LNCaP clone FGC (cell line): ENCODE results near the gene MESP1.

Experiments
- DNase-seq: peaks from one replicate; pipeline ENCODE4 v3.0.0-alpha.2; 2011; ENCODE audit warnings: low read depth
- H3K4me3 ChIP-seq: 2 replicates; pipeline ENCODE4 v1.5.1; 2011; ENCODE audit warnings: mild to moderate bottlenecking, low read depth, low read length, control low read depth
- TF ChIP-seq, protein P1 (sequence below): IDR thresholded peaks from 2 replicates; pipeline ENCODE4 v1.5.1; 2012; ENCODE audit warnings: mild to moderate bottlenecking; ENCODE audit not compliant: control insufficient read depth, insufficient read depth; ENCODE audit errors: extremely low read depth

Gene MESP1

DNA sequence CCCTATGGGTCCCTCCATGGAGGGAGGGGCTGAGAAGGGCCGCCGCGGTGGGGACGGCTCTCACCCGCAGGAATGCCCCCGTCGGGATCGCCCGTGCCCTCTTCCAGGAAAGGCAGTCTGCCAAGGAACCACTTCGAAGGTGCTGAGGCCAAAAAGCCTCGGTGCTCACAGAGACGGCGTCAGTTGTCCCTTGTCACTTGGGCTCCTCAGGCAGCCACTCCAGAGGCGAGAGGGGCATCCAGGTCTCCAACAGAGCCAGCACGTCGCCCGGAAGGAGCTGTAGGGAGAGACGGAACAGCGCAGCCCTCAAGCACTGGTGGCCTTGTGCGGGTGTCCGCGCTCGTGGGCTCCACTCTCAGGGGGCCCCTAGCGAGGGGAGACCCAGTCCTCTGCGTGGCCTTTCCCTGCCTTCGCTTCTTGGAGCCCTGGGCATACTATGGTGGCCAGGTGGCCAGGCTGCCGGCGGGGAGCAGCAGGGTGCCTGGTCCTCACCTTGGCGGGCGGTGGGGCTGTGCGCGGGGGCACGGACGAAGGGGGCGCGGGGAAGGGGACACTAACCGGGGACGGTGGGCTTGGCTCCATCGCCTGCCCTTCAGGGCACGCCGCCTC lies 994 bp downstream of the MESP1 start:
- DNase-seq = no peak
- TF ChIP-seq, protein P1, sequence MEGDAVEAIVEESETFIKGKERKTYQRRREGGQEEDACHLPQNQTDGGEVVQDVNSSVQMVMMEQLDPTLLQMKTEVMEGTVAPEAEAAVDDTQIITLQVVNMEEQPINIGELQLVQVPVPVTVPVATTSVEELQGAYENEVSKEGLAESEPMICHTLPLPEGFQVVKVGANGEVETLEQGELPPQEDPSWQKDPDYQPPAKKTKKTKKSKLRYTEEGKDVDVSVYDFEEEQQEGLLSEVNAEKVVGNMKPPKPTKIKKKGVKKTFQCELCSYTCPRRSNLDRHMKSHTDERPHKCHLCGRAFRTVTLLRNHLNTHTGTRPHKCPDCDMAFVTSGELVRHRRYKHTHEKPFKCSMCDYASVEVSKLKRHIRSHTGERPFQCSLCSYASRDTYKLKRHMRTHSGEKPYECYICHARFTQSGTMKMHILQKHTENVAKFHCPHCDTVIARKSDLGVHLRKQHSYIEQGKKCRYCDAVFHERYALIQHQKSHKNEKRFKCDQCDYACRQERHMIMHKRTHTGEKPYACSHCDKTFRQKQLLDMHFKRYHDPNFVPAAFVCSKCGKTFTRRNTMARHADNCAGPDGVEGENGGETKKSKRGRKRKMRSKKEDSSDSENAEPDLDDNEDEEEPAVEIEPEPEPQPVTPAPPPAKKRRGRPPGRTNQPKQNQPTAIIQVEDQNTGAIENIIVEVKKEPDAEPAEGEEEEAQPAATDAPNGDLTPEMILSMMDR = no peak
- peak overlapping the region; percentile 68 for H3K4me3 ChIP-seq

DNA sequence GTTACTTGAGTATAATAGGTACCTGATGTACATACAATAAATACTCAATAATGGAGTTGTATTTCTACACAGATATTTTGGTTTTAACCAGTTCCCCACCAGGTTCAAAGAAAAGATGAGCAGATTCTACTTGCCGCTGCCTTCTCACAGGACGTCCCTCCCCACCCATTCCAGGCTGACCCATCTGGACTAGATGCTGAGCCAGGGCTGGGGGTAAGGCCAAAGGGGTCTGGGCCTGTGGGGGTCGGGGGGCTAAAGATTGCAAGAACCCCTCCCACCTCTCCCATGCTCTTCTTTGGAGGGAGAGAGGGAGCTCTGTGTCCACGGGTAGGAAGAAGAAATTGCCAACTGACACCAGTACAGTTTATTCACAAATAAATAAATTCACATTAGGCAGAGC lies 1.5 kb downstream of the MESP1 start:
- TF ChIP-seq, protein P1 = no peak
- DNase-seq = no peak
- H3K4me3 ChIP-seq = peak overlapping the region; percentile 68

DNA sequence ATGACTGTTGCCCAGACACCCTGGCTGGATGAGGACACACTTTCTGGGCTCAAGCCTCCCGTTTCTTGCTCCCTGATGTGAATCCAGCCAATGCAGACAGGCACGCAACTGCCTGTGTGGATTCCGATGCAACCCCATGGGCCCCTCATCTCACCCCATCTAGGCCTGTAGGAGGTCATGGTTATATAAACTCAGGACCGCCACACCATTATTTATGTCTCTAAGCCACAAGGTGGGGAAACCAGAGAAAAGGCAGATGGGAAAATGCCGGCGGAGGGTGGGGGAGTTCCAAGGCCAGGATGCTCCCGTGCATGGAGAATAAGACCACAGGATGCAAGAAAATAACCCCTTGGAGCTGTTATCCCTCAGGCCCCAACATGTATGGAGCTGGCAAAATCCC lies 2.0 kb downstream of the MESP1 start:
- TF ChIP-seq, protein P1 = no peak

DNA sequence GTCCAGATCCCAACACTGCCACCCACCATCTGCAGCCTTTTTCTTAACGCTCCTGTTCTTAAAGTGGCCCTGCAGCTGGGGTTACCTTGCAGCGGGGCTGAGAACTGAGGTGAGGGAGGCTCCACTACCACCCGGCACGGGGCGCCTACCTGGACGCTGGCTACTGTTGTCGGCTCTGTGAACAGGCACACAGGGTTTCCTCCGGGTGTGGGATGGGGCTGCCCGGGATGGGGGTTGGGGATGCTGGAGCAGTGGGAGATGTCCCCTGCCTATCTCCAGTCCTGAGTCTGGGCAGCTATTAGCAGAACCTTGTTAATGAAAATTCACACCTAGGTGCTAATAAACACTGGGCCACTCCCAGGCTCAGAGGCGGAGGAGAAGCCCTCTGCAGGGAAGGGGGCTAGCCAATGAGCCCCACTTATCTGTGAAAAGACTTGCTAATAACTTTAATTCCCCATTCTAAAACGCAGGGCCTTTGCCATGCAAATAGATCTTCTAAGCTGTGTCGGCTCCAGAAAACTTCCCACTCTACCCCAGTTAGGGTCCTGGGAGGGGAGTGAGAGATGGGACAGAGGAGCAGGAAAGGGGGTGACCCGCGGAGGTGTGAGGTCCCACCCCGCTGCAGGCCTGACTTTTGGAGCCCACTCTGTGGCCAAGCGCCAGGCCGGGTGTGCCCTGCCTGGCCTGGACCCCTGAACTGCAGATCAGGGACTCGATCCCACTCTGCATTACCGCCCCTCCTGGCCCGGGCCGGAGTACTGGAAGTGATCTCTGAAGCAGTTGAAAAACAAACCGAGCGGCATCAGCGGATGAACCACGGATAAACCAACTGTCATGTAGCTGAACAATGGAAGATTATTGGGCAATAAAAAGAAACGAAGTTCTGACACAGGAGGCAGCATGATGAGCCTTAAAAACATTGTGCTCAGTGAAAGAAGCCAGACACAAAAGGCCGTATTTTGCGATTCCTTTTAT lies 3.1 kb downstream of the MESP1 start:
- TF ChIP-seq, protein P1 = no peak
- no peak for DNase-seq
- H3K4me3 ChIP-seq = no peak overlapping the region

More for the DNA sequence above, 2.0 kb downstream of the MESP1 start:
- H3K4me3 ChIP-seq = no peak overlapping the region
- DNase-seq = no peak

DNA sequence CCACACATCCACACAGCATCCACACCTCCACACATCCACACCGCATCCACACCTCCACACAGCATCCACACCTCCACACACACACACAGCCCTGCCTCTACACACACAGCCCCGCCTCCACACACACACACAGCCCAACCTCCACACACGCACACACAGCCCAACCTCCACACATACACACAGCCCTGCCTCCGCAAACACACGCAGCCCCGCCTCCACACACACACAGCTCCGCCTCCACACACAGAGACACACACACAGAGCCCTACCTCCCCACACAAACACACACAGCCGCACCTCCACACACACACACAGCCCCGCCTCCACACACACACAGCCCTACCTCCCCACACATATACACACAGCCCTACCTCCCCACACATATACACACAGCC lies 4.7 kb downstream of the MESP1 start:
- no peak overlapping the region for H3K4me3 ChIP-seq
- TF ChIP-seq, protein P1 = no peak
- DNase-seq = no peak

DNA sequence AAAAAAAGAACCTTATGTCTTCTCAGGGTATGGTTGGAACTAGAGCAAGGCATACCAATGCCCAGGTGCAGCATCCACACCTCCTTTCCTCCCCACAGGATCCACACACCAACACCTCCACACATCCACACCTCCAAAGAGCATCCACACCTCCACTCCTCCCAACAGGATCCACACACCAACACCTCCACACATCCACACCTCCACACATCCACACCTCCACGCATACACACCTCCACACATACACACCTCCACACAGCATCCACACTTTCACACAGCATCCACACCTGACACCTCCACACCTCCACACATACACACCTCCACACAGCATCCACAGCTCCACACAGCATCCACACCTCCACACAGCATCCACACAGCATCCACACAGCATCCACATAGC lies 5.3 kb downstream of the MESP1 start:
- H3K4me3 ChIP-seq = no peak overlapping the region
- TF ChIP-seq, protein P1 = no peak
- no peak for DNase-seq
